HG03520 (cell line): ENCODE measurements around the gene CAMKMT.
"Not testable (repeated sequence)": the region's sequence is repeated elsewhere in the genome, so short reads cannot be mapped to it uniquely, and the experiment has no call there.

Source experiments
- ATAC-seq: cut with Tn5 transposase; IDR thresholded peaks from one replicate; pipeline ENCODE4 v1.9.1; 2021; ENCODE audit warnings: mild to moderate bottlenecking, moderate library complexity; ENCODE audit not compliant: unreplicated experiment

Gene CAMKMT

DNA sequence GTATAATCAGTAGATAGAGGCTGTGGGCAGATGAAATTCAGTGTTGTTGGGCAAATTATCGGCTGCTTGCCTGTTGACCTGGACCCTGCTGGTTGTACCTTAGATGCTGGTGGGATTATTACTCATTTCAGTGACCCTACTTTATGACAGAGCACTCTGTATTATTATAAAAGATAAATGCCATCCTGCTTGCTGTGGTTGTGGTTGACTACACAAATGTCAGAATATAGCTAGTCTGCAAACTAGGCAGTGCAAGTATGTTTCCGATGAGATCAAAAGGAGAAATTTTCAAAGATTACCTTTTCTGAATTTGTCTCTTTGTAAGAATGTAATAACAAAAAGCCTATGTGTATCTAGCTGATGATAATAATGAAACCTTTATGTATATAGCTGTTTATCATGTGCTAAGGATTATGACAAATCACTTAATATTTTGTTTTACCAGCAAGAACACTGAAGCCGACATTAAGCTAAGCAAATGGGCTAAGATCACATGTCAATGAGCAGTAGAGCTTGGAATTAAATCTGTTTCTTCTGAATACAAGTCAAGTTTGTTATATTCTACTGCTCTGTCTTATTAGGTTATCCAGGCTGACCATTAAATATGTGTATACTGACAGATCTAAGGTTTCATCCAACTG, 219.2 kb downstream of the CAMKMT start:
- ATAC-seq: no peak

DNA sequence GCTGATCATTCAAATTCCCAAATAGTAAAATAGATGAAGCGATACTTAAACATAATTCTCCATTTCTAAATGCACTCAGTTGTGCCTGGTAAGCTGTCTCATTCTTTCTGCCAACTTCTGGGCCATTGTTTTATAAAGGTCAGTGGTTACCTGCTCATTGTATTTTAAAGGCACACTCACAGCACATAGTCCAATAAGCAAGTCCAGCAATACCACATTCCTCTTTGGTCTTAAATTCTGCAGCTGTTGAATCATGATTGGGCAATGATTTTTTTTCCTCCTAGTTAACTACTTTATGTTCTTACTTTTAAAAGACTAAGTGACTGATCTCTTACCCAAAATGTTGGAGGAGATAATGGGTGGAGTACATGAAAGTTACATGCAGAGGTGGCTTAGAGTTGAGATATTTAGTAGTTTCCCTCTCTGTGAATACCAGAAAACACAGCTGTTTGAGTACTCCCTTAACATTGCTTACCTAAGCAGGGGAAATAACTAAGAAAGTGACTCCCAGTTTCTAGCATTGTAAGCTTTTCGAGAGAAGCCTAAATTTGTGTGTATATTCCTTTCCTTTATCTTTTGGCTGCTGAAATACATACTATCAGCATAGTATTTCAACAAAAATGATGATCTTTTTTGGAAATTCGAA, 220.7 kb downstream of the CAMKMT start:
- ATAC-seq: no peak

DNA sequence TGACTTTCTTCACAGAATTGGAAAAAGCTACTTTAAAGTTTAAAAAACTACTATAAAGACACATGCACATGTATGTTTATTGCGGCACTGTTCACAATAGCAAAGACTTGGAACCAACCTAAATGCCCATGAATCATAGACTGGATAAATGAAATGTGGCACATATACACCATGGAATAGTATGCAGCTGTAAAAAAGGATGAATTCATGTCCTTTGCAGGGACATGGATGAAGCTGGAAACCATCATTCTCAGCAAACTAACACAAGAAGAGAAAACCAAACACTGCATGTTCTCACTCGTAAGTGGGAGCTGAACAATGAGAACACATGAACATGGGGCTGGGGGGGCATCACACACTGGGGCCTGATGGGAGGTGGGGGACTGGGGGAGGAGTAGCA, 233.9 kb downstream of the CAMKMT start:
- not testable (repeated sequence) for ATAC-seq

DNA sequence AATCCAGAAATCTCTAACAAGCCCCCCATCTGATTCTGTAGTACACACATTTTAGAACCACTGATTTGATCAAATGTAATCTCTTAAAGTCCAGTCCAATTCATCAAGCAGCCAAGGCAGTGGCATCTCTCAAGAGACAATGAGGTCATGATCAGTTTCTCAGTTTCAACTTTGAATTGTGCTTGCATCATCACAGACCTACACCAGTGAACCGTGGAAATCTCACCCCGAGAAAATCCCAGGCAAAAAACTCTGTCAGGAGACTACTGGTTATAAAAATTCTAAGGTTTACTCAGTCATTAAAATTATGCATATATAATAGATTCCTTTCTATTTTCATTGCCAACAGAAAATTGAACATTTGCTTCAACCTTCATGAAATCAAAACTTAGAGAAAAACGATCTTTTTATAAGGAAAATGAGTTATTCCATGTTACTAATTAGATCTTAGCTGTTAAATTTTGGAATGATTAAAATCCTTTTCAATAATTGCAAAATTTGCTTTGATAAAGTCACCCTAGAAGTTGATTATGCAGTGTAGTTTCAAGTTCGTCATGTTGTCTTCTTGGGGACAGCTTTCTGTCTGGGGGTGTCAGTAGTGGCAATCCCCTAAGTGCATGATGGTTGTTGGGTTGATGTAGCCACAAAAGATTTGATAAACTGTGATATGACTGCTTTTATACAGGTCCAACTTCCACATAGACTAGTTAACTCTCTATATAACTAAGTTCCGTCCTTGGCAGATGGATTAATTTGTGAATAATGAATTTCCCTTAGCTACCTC, 235.0 kb downstream of the CAMKMT start:
- no peak for ATAC-seq

DNA sequence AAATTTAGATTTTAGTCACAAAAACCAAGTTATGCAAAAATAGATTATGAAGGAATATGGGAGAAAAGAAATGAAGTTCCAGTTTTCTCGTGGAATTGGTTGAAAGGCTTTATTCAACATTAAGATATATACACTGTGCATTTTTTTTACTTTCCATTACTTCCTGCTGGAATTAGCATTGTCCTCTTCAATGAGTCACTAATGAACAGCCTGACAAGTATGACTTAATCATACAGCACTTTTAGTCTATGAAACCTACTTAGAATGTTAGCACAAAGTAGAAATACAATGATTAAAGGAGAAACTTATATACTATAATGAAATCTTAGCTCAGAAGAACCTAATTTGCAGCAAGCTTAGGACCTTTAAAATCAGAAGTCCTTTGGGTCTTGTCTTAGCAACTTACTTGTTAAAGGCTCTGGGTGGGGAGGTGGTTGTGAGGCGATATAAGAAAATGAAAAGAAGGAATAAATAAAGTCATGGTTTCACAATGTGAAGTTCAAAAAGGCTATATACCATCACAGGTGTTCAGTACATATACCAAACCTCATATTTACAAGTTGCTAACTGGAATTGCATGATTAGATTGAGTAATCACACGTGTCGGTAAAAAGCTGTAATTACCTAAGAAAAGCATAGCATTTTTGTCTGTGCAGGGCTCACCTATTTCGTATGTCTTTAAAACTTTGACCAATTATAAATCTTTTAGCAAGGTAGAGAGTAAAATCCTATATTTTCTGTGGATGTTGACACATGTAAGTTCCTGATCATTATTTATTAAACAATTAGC, 236.8 kb downstream of the CAMKMT start:
- no peak for ATAC-seq

DNA sequence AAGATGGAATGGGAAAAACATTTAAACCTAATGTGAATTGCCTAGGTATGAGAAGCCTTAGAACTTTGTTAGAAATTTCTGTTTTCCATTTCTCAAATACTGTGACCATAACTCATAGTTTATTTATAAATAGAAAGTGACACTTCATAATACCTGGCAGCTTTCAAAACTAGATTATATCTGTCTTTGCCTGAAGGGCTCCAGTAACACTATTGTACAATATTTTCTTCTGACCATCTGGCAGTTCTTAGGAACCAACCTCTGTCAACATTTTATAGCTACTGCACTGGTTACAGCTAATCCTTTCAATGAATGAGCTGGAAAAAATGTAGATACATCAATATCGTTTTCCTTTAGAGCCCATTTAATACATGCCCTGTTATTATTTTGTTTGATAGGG, 237.4 kb downstream of the CAMKMT start:
- no peak for ATAC-seq

DNA sequence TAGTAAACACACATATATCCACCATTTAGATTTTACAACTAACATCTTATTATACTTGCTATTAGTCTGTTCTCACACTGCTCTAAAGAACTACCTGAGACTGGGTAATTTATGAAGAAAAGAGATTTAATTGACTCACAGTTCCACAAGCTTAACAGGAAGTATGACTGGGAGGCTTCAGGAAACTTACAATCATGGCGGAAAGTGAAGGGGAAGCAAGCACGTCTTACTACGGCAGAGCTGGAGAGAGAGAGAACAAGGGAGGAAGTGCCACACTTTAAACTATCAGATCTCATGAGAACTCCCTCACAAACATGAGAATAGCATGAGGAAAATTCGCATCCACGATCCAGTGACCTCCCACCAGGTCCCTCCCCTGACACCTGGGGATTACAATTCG, 240.7 kb downstream of the CAMKMT start:
- ATAC-seq: no peak

DNA sequence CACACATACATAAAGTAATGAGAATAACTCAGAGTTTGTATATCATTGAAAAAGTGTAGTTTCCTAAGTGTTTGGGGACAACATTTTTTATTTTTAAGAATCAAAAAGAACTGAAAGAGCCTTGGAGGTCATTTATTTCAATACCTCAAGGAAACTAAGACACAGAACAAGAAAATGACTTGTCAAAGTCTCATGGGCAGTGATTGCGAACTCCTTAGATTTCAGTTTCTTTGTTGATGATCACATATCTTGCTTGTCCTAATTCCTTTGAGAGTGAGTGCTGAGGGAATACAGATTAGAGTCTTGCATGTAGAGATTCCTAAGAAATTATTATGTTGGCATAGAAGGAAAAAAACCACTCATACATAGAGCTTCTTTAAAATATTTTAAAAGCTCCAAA, 243.8 kb downstream of the CAMKMT start:
- ATAC-seq: no peak

DNA sequence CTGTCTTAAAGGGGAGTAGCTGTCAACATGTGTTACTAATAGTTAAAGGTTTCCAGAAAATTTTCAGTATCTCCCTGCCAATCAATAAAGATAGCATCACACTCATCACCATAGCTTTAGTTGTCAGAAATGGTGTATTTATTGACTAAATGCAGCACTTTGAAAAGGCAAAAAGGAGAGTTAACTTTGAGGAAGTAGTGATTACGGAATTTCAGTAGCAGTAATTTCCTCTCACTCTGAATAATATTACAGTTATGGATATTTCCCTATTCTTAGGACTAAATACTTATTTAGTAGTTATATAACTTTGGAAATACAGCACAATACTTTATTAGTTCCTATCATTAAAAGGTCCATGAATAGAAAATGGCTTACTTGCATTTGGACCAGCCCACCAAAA, 250.5 kb downstream of the CAMKMT start:
- ATAC-seq: no peak

DNA sequence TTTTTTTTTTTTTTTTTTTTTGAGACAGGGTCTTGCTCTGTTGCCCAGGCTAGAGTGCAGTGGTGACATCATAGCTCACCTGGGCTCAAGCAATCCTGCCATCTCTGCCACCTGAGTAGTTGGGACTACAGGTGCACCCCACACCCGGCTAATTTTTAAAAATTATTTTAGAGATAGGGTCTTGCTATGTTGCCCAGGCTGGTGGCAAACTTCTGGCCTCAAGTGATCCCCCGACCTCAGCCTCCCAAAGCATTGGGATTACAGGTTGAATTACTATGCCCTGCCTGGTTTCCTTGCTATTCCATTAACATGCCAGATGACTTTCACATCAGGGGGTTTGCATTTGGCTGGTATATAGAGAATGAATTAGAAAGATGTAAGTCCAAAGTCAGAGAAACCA, 253.2 kb downstream of the CAMKMT start:
- no peak for ATAC-seq

DNA sequence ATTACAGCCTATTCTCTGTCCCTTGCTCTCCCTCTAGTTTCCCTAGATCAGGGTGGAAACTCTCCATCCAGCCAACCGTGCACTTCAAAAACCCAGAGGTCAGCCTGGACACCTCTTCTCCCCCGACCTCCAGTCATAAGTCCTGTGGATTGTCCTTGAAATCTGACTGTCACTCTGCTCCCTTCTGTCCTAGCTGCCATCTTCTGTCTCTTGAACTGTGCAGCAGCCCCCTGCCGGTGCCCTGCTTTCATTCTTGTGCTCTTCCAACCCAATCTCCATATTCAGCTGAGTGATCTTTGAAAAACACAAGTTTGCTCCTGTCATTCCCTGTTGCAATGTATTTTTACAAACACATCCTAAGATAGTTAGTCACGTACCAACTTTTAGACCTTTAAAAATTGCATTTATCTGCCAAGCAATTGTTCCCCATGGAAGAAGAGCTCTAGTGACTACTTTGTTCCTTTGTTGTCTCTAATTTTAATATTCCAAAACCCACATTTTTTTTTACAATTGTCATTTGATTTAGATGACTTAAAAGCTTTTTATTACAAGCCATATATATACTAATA, 254.3 kb downstream of the CAMKMT start:
- no peak for ATAC-seq

DNA sequence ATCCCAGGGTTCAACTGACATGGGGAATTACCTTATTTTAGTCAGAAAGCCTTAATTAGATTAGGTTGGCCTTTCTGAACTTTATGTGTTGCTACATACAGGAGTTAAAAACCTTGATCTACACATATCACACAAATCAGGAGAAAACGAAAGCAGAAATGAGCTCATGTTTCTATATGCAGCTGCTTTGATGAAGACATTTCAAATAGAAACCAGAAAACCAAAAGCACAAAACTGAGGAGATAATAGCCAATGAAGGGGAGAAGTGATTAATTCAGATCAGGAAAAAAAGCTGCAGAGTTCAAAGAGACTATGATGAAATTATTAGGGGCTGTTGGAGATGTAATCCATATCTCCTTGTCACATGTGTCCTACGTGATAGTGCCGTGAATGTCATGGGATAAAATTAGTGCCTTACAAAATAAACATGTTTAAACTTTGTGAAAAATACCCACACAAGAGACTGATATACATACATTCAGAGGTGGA, 255.0 kb downstream of the CAMKMT start:
- ATAC-seq: peak; percentile 78

DNA sequence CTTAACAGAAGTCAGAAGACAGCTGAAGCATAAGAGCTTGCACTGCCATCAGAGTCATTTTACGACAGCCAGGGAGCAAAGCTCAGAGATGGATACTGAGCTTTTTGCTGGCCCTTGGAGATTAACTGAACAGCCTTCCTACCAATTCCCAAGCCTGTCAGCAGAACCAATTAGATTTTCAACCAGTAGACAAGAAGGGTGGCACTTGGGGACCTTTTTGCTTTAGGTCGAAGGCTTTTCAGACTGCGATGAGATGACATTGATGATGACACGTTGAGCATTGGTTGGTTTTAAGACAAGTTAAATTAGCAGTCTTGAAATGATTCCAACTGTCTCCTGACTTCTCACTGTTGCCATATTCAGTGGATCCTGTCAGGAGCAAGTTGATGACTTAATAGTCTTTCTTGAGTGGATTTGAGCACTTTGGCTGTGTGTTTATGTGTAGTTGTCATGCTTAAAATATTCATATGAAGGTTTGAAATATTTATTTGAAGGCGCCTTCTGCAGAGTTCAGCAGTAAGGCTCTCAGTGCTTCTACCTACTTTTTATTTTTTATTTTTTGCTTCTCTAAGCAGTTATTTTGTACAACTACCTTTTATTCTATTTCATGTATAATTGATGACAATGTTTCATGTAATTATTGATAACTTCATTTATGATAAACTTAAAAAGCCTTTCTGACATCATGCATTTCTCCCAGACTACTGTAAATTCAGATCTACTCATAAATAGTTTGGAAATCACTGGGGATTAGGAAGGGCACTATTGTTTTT, 256.7 kb downstream of the CAMKMT start:
- no peak for ATAC-seq

DNA sequence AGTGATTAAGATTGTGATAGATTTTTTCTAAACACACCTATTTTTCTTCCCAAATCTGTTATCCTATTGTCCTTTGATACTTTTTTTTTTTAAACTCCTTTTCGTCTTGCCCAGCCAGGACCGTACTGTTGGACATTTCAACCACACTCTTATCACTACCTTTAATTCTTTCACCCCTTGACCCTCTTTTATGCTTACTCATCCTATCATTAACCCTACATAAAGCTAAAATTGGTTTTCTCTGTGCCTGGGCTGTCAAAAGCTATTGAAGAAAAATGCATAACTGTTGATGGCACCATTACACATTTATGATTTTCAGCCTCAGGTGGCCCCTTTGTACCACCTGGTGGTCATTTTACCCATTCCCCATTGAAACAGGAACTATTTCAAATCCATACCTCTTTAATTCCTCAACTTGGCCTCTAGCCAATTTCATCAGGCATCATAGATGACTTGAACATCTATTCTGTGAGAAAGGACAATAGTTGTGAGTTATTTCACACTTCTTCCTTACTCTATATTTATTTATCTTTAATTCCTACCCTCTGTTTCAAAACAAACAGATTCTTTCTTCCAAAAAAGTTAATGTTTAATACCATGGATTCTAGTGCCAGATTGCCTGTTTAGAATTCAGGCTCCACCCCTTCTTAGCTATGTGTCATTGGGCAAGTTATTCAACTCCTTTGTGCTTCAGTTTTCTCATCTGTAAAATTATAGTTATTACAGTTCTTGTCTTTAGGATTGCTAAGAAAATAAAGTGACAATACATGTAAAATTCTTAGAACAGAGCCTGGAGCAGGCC, 258.6 kb downstream of the CAMKMT start:
- ATAC-seq: no peak

DNA sequence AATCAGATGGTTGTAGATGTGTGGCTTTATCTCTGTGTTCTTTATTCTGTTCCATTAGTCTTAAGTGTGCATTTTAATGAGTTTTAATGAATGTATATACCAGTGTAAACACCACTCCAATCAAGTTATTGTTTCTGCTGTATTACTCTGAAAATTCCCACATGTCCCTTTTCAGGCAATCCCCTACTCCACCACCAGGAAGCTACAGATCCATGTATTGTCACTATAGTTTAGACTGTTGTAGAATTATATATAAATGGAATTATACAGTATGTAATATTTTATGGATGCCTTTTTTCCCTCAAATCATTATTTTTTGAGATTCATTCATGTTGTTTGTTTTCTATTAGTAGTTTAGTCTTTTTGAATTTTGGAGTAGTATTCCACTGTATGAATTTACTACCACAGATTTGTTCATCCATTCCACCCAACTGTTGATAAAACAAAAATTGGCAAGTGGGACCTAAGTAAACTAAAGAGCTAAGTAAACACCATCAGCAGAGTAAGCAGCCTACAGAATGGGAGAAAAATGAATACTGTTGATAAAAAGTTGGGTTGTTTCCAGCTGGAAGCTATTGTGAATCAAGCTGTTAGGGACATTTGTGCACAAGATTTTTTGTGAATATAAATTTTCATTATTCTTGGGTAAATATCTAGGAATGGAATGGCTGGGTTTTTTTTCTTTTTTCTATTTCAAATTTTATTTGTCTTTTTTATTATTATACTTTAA, 262.0 kb downstream of the CAMKMT start:
- no peak for ATAC-seq

DNA sequence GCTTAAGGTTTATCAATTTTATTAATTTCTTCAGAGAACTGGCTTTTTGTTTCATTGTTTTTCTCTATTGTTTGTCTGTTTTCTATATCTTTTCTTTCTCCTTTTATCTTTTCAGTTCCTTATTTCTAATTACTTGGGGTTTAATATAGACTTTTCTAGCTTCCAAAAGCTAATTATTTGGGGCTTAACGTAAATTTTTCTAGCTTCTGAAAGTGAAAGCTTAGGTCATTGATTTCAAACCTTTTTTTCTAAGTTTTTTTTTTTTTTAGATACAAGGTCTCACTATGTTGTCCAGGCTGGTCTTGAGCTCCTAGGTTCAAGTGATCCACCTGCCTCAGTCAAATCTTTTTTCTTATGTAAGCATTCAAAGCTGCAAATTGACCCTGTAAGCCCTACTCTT, 266.6 kb downstream of the CAMKMT start:
- no peak for ATAC-seq

DNA sequence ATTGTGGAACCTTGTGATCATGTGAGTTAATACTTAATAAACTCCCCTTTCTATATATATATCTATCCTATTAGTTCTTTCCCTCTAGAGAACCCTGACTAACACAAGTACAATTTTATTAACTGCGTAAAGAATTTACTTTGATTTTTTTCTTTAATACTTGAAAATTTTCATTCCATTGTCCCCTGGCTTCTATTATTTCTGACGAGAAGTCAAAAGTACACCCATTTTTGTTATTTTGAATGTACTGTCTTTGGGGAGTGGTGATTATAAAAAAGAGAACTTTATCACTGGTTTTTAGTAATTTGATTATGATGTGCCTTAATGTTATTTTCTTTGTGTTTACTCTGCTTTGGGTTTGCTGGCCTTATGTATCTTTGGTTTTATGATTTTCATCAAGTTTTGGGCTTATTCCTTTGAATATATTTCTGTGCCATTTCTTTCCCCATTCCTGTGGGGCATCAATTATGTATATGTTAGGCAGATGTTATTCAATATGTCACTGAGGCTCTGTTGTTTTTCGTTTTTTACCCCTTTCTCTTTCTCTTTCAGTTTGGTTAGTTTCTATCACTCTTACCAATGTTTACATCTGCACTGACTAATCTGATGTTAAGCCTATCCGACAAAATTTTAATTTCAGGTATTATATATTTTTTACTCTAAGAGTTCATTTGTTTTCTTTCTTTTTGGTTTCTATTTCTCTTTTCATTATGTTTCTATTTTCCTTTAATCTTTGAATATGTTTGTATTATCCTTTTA, 271.4 kb downstream of the CAMKMT start:
- ATAC-seq: no peak

DNA sequence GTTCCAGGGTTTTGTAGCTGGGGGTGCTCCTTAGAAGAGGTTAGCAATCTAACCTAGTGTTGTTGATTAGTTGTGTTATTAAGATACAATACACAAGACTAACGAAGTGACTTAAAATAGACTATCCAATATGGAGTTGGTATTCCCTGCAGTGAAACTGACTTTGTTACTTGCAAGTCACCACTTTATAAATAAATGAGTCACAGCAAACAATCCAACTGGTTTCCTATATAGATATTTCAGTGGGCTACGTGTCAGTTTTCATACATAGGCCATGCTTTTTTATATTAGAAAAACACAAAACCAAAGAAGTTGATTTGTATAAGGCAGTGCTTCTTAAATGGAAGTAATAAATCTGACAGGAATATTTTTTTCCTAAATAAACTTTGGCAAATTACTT, 274.0 kb downstream of the CAMKMT start:
- no peak for ATAC-seq
